Measurements from ENCODE around the gene SGSM2.

DNA sequence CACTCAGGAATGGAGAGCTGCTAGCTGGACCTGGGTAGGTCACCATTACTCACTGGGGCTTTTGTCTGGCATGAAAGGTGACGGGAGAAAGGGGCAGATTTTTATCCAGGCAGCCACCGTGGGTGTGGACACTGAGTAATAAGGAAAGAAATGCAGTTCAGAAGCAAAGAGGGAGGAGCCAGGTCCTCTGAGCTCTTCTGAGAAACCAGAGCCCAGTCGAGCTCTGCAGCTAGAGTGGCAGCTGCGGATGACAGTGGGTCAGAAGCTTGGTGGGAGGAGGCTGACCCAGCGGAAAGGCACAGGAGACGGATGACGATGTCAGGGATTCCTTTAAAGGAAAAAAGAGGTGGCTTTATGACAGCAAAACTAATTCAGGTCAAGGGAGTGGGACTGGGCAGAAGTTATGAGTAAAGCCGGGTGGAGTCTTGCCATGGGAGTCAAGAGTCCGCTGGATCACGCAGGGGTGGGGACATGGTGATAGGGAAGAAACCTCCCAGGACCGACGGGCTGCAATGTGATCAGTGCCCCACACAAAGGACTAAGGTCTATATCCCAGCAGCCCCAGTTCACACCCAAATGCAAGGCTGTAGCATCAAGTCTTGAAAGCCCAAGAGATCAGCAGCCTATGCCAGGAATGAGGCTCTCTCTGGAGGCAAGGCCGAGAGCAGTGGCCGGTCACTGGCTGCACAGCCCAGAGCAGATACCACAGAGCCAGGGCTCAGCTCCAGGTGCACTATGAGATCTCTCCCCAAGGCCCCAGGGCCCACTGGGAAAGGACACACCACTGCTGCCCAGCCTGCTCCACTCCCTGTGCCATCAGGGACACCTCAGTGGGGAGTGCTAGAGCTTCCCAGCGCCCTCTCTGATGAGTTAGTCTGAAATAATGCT lies 69.8 kb downstream of the SGSM2 start:
- TF ChIP-seq POLR2A (IDR thresholded peaks at IDR 0.05; ENCODE audit: low read depth, low read length) (no peak), POLR2AphosphoS5 (IDR thresholded peaks at IDR 0.05; ENCODE audit: low read depth, low read length) (no peak), TAF1 (IDR thresholded peaks at IDR 0.05; ENCODE audit: borderline replicate concordance, low read depth, low read length) (no peak)
